ENCODE measurements around the gene MYADM. TPM values are rescaled to one million over a fixed set of nuclear protein-coding genes. Genes with fewer than 3 reads are reported as not detected.

MYADM gene
- polyA plus RNA-seq, 1 of the 3 experiments (the other 2 are of a cell fraction) = 38.7 TPM

DNA sequence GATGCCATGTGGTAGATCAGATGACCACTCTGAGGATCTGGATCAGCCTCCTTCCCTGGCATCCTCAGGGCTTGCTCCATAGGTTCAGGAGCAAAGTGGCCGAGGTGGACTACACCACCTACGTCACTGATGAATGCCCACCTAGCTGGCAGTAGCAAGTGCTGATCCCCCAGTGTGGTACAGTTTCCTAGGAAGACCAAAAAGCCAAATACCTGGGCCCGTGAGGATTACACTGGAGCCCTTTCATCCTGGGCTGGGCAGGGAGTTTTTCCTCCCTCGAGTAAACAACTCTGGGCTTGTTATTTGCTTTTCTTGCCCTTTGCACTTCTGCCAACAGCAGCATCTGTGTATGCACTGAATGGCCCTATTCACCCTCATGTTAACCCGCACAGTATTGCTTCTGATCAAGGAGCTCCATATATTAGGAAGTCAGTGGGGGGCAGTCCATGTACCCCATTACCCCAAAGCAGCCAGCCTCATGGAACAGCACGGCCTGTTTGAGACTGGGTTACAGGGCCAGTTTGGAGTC lies 3.3 kb upstream of the MYADM start:
- Histone ChIP-seq H3K4me1 (ENCODE audit: control insufficient read depth in 1 of 2, insufficient read depth in 2 of 2, low read depth in 1 of 2, low read length in 1 of 2) (peaks cover 5 to 12% of the 10 kb centered on the region in 2 experiments; a peak in 2 of 4 replicates), H3K9ac (no peak overlapping the region), H3K9me2 (no peaks in the 10 kb centered on the region), H3F3A (replicated peaks; ENCODE audit: insufficient read depth) (peaks cover 5% of the 10 kb centered on the region), H3K4me2 (no peak overlapping the region), H3K27ac (ENCODE audit: low read depth in 2 of 2, low read length in 1 of 2) (no peak overlapping the region), H3K36me3 (replicated peaks in 1 of 2; ENCODE audit: control insufficient read depth in 1 of 2, insufficient read depth in 2 of 2, low read length in 1 of 2) (no peaks in the 10 kb centered on the region), H3K79me2 (ENCODE audit: insufficient read depth) (peaks cover 17% of the 10 kb centered on the region), H3K4me3 (ENCODE audit: low read depth in 2 of 2, low read length in 1 of 2) (no peak overlapping the region), H4K20me1 (ENCODE audit: insufficient read depth) (no peaks in the 10 kb centered on the region; the same call in 1 of the 2 replicates), H3K27me3 (ENCODE audit: insufficient read depth) (no peaks in the 10 kb centered on the region), H3K9me3 (no peaks in the 10 kb centered on the region), H2AFZ (ENCODE audit: low read depth) (no peak overlapping the region)
- TF ChIP-seq JUND (IDR thresholded peaks at IDR 0.05) = no peak
- TF ChIP-seq, protein P1, sequence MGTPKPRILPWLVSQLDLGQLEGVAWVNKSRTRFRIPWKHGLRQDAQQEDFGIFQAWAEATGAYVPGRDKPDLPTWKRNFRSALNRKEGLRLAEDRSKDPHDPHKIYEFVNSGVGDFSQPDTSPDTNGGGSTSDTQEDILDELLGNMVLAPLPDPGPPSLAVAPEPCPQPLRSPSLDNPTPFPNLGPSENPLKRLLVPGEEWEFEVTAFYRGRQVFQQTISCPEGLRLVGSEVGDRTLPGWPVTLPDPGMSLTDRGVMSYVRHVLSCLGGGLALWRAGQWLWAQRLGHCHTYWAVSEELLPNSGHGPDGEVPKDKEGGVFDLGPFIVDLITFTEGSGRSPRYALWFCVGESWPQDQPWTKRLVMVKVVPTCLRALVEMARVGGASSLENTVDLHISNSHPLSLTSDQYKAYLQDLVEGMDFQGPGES (IDR thresholded peaks at IDR 0.05; ENCODE audit: low read depth, low read length) = no peak
- no peak for TF ChIP-seq RCOR1 (IDR thresholded peaks at IDR 0.05; ENCODE audit: low read length)
- TF ChIP-seq, protein P2, sequence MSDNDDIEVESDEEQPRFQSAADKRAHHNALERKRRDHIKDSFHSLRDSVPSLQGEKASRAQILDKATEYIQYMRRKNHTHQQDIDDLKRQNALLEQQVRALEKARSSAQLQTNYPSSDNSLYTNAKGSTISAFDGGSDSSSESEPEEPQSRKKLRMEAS (IDR thresholded peaks at IDR 0.05; ENCODE audit: low read depth) = no peak
- TF ChIP-seq, protein P3, sequence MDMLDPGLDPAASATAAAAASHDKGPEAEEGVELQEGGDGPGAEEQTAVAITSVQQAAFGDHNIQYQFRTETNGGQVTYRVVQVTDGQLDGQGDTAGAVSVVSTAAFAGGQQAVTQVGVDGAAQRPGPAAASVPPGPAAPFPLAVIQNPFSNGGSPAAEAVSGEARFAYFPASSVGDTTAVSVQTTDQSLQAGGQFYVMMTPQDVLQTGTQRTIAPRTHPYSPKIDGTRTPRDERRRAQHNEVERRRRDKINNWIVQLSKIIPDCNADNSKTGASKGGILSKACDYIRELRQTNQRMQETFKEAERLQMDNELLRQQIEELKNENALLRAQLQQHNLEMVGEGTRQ (IDR thresholded peaks at IDR 0.05; ENCODE audit: borderline replicate concordance, low read depth, low read length) = no peak
- TF ChIP-seq CHD2 (IDR thresholded peaks at IDR 0.05; ENCODE audit: low read length, partially characterized antibody) = no peak
- TF ChIP-seq GABPA (IDR thresholded peaks at IDR 0.05; ENCODE audit: low read depth) = no peak
- TF ChIP-seq RFX5 (IDR thresholded peaks at IDR 0.05; ENCODE audit: low read length) = no peak
- TF ChIP-seq TAF1 (IDR thresholded peaks at IDR 0.05; ENCODE audit: borderline replicate concordance, low read depth, low read length) = no peak
- TF ChIP-seq EZH2phosphoT487 (IDR thresholded peaks at IDR 0.05; ENCODE audit: borderline replicate concordance, low read depth) = no peak
- no peak for TF ChIP-seq MEF2A (IDR thresholded peaks at IDR 0.05; ENCODE audit: borderline replicate concordance, low read depth)
- no peak for TF ChIP-seq GATA2 (CRISPR knock-in tag; IDR thresholded peaks at IDR 0.05)
- no peak for TF ChIP-seq FOSL2 (IDR thresholded peaks at IDR 0.05; ENCODE audit: borderline replicate concordance, low read depth)
- no peak for TF ChIP-seq RAD21 (IDR thresholded peaks at IDR 0.05; ENCODE audit: low read length)
- no peak for TF ChIP-seq MXI1 (IDR thresholded peaks at IDR 0.05; ENCODE audit: low read depth, low read length)
- 71% methylated on average over 6 of the region's 6 CpGs for WGBS (ENCODE audit: low lambda C conversion rate)
- ChIA-PET POLR2A (no interaction called here), CTCF (interaction anchor here (1.5 to 2.2 kb wide), 3 partner anchors 42 to 160 kb away, joined by 3 to 9 read pairs (median 4); no protein-coding TSS in a partner anchor)
- no peak for DNase-seq

DNA sequence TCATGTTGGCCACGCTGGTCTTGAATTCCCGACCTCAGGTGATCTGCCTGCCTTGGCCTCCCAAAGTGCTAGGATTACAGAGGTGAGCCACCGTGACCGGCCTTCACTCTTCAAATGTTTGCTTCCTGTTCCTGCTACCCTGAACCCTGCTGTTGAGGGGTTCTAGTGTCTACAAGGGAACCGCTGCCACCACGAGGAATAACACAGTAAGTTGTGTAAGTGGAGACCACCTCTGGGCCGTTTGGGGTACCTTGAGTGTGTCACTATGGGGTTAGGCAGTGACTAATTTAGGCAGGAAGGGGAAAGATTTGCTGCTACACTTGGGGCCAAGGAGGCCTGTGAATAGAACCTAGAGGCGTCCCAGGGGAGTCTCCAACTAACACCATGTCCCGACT lies 2.2 kb upstream of the MYADM start:
- peaks cover 7% of the 10 kb centered on the region for H3F3A ChIP-seq (replicated peaks; ENCODE audit: insufficient read depth)
- peaks cover 2% of the 10 kb centered on the region for H4K20me1 ChIP-seq (ENCODE audit: insufficient read depth)
- POLR2A ChIA-PET = interaction anchor here (1.1 kb wide), 1 partner anchor 14 kb away, joined by 5 read pairs; no protein-coding TSS in a partner anchor
- peak overlapping the region; percentile 81 to 96; a peak in 3 of 4 replicates for H3K27ac ChIP-seq (ENCODE audit: low read depth in 2 of 2, low read length in 1 of 2)
- H3K4me3 ChIP-seq (ENCODE audit: low read depth in 2 of 2, low read length in 1 of 2) = peak overlapping the region; percentile 50 to 60; a peak in 3 of 4 replicates
- 68% methylated on average over 9 of the region's 9 CpGs for whole genome bisulfite sequencing (ENCODE audit: low lambda C conversion rate)
- no peaks in the 10 kb centered on the region for H3K9me2 ChIP-seq
- H3K4me1 ChIP-seq (ENCODE audit: control insufficient read depth in 1 of 2, insufficient read depth in 2 of 2, low read depth in 1 of 2, low read length in 1 of 2) = peaks cover 5 to 15% of the 10 kb centered on the region in 2 experiments; a peak in 2 of 4 replicates
- H3K79me2 ChIP-seq (ENCODE audit: insufficient read depth) = peaks cover 23% of the 10 kb centered on the region
- peak overlapping the region; percentile 89; the same call in 1 of the 2 replicates for H2AFZ ChIP-seq (ENCODE audit: low read depth)
- H3K9me3 ChIP-seq = no peaks in the 10 kb centered on the region
- TF ChIP-seq, protein P2 (IDR thresholded peaks at IDR 0.05; ENCODE audit: low read depth) = no peak
- TF ChIP-seq NRF1 (IDR thresholded peaks at IDR 0.05; ENCODE audit: low read depth, low read length) (no peak), TAF1 (IDR thresholded peaks at IDR 0.05; ENCODE audit: borderline replicate concordance, low read depth, low read length) (no peak), FOSL2 (IDR thresholded peaks at IDR 0.05; ENCODE audit: borderline replicate concordance, low read depth) (no peak), SMC3 (IDR thresholded peaks at IDR 0.05; ENCODE audit: low read depth, low read length) (no peak), ELF1 (IDR thresholded peaks at IDR 0.05) (no peak), NFIC (IDR thresholded peaks at IDR 0.05; ENCODE audit: borderline replicate concordance) (no peak), JUND (IDR thresholded peaks at IDR 0.05) (no peak)
- TF ChIP-seq, protein P4, sequence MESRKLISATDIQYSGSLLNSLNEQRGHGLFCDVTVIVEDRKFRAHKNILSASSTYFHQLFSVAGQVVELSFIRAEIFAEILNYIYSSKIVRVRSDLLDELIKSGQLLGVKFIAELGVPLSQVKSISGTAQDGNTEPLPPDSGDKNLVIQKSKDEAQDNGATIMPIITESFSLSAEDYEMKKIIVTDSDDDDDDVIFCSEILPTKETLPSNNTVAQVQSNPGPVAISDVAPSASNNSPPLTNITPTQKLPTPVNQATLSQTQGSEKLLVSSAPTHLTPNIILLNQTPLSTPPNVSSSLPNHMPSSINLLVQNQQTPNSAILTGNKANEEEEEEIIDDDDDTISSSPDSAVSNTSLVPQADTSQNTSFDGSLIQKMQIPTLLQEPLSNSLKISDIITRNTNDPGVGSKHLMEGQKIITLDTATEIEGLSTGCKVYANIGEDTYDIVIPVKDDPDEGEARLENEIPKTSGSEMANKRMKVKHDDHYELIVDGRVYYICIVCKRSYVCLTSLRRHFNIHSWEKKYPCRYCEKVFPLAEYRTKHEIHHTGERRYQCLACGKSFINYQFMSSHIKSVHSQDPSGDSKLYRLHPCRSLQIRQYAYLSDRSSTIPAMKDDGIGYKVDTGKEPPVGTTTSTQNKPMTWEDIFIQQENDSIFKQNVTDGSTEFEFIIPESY (IDR thresholded peaks at IDR 0.05; ENCODE audit: borderline replicate concordance, low read depth) = no peak
- CTCF ChIA-PET = interaction anchor here (0.8 to 2.4 kb wide), 8 partner anchors 12 to 165 kb away, joined by 3 to 9 read pairs (median 4); no protein-coding TSS in a partner anchor
- H3K36me3 ChIP-seq (replicated peaks in 1 of 2; ENCODE audit: control insufficient read depth in 1 of 2, insufficient read depth in 2 of 2, low read length in 1 of 2) = peaks cover 0 to 1% of the 10 kb centered on the region in 2 experiments
- H3K9ac ChIP-seq = peak overlapping the region; percentile 93
- DNase-seq = no peak
- no peaks in the 10 kb centered on the region for H3K27me3 ChIP-seq (ENCODE audit: insufficient read depth)
- H3K4me2 ChIP-seq = peak overlapping the region; percentile 89

Data from SK-N-SH (cell line).